GM10248 (cell line): Measurements from ENCODE around the gene PTPRU.
"Not testable (repeated sequence)": the region's sequence is repeated elsewhere in the genome, so short reads cannot be mapped to it uniquely, and the experiment has no call there.

ENCODE experiments used
- CTCF ChIA-PET: fragments of 300-600 bp; sonication (Branson Sonifier 250); formaldehyde crosslinking; extraction: SDS; loops from one replicate; lab custom pipeline; 2021; ENCODE audit warnings: antibody characterized with exemption; lab: Yijun Ruan, JAX
- POLR2A ChIA-PET: fragments of 350-650 bp; sonication (Branson Sonifier 250); formaldehyde crosslinking; extraction: SDS; loops from one replicate; lab custom pipeline; 2020; ENCODE audit warnings: antibody characterized with exemption; lab: Yijun Ruan, JAX
- DNase-seq: peaks from one replicate; pipeline ENCODE4 v3.0.0; 2012; ENCODE audit errors: extremely low spot score
- TF ChIP-seq, protein P1 (sequence below): IDR thresholded peaks from 2 replicates; pipeline ENCODE4 v1.5.1; 2012; ENCODE audit warnings: mild to moderate bottlenecking, low read depth; ENCODE audit errors: extremely low read depth, missing control alignments, control extremely low read depth

Gene PTPRU

DNA sequence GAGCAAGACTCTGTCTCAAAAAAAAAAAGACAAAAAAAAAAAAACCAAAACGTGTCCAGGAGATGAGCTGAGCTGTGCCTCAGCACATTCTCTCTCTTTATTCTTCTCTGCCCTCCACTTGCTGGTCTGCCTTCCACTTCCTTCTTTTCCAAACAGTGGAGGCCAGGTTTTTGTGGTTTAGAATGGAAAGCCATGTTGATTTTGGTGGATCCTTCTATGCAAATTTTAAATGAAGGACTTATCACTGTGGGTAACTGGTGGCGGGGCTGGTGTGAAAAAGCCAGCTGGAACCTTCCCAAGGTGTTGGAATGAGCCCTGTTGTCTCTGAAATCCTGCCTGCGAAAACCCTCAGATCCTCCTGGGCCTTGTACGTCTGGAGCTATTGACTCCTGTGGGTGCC is 61.9 kb downstream of the PTPRU start:
- no peak for DNase-seq
- CTCF ChIA-PET: interaction anchor here (0.9 kb wide), 1 partner anchor 20 kb away, joined by 3 read pairs; no protein-coding TSS in a partner anchor
- POLR2A ChIA-PET: no interaction called here
- TF ChIP-seq, protein P1, sequence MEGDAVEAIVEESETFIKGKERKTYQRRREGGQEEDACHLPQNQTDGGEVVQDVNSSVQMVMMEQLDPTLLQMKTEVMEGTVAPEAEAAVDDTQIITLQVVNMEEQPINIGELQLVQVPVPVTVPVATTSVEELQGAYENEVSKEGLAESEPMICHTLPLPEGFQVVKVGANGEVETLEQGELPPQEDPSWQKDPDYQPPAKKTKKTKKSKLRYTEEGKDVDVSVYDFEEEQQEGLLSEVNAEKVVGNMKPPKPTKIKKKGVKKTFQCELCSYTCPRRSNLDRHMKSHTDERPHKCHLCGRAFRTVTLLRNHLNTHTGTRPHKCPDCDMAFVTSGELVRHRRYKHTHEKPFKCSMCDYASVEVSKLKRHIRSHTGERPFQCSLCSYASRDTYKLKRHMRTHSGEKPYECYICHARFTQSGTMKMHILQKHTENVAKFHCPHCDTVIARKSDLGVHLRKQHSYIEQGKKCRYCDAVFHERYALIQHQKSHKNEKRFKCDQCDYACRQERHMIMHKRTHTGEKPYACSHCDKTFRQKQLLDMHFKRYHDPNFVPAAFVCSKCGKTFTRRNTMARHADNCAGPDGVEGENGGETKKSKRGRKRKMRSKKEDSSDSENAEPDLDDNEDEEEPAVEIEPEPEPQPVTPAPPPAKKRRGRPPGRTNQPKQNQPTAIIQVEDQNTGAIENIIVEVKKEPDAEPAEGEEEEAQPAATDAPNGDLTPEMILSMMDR: no peak

DNA sequence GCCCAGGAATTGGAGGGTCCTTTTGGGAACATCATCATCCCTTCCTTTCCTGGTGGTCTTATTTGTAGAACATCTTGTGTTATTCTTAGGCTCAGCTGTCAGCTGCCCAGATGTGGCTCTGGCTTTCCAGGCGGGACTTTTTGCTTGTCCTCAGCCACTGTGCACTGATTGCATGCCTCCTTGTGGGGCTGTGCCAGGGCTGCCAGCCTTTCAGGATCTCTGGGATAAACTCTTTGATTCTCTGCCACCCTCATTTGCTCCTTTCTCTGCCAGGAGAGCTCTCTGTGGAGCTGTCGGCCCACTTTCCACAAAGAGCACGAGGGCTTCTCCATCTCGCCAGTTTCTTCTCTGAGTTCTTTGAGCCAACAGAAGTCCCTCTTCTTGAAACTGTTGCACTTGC is 63.1 kb downstream of the PTPRU start:
- no peak for DNase-seq
- POLR2A ChIA-PET: no interaction called here
- TF ChIP-seq, protein P1: no peak
- CTCF ChIA-PET: no interaction called here

GRCh38 chr1:29301732-29302131 is 65.4 kb downstream of the PTPRU start:
- DNase-seq, POLR2A ChIA-PET: not testable (repeated sequence)
- CTCF ChIA-PET: interaction anchor here (0.9 kb wide), 1 partner anchor 1079 kb away, joined by 3 read pairs; no protein-coding TSS in a partner anchor

DNA sequence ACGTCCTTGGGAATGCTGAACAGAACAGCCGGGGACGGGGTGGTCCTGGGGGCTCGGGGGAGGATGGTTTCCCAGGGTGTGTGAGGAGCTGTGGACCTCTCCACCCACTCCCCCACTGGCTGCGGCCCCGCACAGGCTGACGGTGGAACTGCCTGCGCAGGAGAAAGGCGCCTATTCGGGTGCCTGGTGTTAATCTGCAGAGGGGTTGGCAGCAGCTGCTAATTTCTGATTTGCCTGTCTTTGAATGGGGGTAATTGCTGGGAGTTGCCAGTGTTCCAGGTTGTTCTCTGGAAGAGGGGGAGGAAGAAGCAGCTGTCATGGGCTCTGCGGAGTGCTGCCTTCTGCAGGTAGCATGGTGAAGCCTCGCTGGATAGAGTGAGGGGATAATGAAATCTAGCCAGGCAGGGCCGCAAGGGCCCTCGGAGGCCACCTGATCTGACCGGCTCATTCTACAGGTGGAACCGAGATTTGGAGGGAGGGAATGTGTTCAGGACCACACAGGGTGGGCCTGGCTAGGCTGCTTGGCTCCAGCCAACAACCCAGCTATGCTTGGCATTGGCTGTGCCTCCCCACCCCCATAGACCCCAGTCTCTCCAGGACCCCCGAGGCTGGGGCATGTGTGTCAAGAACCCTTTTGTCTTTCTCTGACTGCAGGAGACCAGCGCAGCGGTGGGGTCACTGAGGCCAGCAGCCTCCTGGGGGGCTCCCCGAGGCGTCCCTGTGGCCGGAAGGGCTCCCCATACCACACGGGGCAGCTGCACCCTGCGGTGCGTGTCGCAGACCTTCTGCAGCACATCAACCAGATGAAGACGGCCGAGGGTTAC is 67.1 kb downstream of the PTPRU start:
- POLR2A ChIA-PET: no interaction called here
- CTCF ChIA-PET: no interaction called here
- no peak for DNase-seq
- TF ChIP-seq, protein P1: no peak

DNA sequence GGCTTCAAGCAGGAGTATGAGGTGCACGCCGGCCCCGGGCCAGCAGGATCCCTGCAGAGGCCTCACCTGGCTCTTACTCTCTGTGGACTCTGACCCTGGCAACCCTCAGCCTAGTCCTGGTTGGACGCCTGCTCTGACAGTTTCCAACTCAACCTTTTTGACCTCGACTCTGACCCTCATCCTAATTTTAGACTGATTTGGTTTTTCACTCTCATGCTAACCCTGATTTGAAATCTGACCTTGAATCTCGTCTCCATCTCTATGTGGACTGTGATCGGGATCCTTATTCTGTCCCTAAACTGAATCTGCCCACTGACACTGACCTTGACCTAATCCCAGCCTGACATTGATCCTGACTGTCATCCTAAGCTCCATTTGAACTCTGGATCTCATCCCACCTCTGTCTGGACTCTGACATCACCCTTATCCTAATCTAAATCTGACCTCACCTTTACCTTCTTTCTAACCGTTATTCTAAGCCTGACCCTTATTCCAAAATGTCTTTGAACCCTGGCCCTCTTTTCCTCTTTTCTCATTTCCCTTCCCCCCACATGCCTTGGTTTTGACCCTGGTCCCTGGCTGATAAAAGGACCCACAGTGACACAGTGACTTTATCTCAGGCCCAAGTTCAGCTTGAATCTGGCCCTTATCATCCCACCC is 67.8 kb downstream of the PTPRU start:
- CTCF ChIA-PET: no interaction called here
- TF ChIP-seq, protein P1: no peak
- POLR2A ChIA-PET: no interaction called here
- no peak for DNase-seq

DNA sequence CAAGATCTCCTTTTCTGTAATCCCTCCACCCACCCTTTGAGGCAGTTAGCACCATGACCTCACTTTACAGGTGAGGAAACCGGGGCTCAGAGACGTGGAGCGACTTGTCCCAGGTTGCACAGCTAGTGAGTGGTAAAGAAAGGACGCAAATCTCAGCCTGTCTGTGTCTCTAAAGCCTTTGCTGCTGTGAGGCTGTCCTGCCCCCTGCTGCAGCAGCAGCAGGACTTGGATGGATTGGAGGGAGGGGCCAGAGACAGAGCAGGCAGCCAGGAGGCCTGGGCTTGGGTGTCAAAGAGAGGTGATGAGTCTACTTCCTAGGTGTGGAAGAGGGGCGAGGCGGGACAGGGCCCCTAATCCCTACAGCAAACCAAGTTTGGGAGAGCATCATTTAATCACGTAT is 69.6 kb downstream of the PTPRU start:
- ChIA-PET POLR2A (no interaction called here), CTCF (no interaction called here)
- DNase-seq: no peak
- TF ChIP-seq, protein P1: no peak
